ENCODE results near the gene DIPK2A. TPM values are rescaled to one million over a fixed set of nuclear protein-coding genes. Genes with fewer than 3 reads are reported as not detected.

The DIPK2A gene
- total and polyA plus RNA-seq, 7 donors, result 2.6 to 9.8 (median 4.5) TPM

GRCh38 chr3:143961342-143961741 lies 10.3 kb upstream of the DIPK2A start:
- no peaks in the 10 kb centered on the region for H3K4me1 ChIP-seq
- no peak overlapping the region for H3K27ac ChIP-seq
- intact Hi-C loops (cut with DNase I), result no loop called here
- ATAC-seq (no peak), DNase-seq (no peak)
- H3K9me3 ChIP-seq, result peaks cover 9% of the 10 kb centered on the region
- 96 to 100% (median 96%) methylated on average over 1 of the region's 1 CpG for WGBS, 3 donors
- no peaks in the 10 kb centered on the region for H3K27me3 ChIP-seq (ENCODE audit: insufficient read depth in 3 of 3, low read length in 2 of 3)
- H3K36me3 ChIP-seq (ENCODE audit: insufficient read depth in 1 of 2, low read depth in 1 of 2), result no peaks in the 10 kb centered on the region
- no peak for TF ChIP-seq CTCF (IDR thresholded peaks at IDR 0.05)
- H3K4me3 ChIP-seq, result no peak overlapping the region

GRCh38 chr3:143963946-143964345 lies 7.7 kb upstream of the DIPK2A start:
- WGBS, 3 donors, result 72 to 94% (median 93%) methylated on average over 6 of the region's 6 CpGs
- Histone ChIP-seq H3K36me3 (ENCODE audit: insufficient read depth in 1 of 2, low read depth in 1 of 2) (no peaks in the 10 kb centered on the region), H3K4me1 (no peaks in the 10 kb centered on the region), H3K4me3 (no peak overlapping the region), H3K27ac (no peak overlapping the region), H3K9me3 (peaks cover 6% of the 10 kb centered on the region), H3K27me3 (ENCODE audit: insufficient read depth in 3 of 3, low read length in 2 of 3) (no peaks in the 10 kb centered on the region)
- ATAC-seq, result no peak
- peak in 1 of 2 donors; percentile 14 for DNase-seq
- intact Hi-C loops (cut with DNase I), result no loop called here
- no peak for TF ChIP-seq CTCF (IDR thresholded peaks at IDR 0.05)

- intact Hi-C loops (cut with DNase I), result loop anchor here in 1 of 2 donors (5.0 kb wide), 1 partner anchor 801 kb away; no protein-coding TSS in a partner anchor
- Histone ChIP-seq H3K9me3 (no peaks in the 10 kb centered on the region), H3K27ac (peak overlapping the region; percentile 92), H3K4me3 (peak overlapping the region; percentile 77), H3K27me3 (ENCODE audit: insufficient read depth in 3 of 3, low read length in 2 of 3) (no peaks in the 10 kb centered on the region), H3K36me3 (ENCODE audit: insufficient read depth in 1 of 2, low read depth in 1 of 2) (no peaks in the 10 kb centered on the region), H3K4me1 (peaks cover 21% of the 10 kb centered on the region)
- TF ChIP-seq CTCF (IDR thresholded peaks at IDR 0.05), result no peak
- ATAC-seq, result peak; percentile 7 to 32 (median 16)
- WGBS, 3 donors, result 0 to 1% (median 0%) methylated on average over 37 of the region's 37 CpGs
- DNase-seq, result peak; percentile 60 to 73
Observed at GRCh38 chr3:143970773-143971358, 757 bp upstream of the DIPK2A start.

- intact Hi-C loops (cut with DNase I), result loop anchor here in 1 of 2 donors (5.0 kb wide), 1 partner anchor 800 kb away; no protein-coding TSS in a partner anchor
- Histone ChIP-seq H3K27me3 (ENCODE audit: insufficient read depth in 3 of 3, low read length in 2 of 3) (no peaks in the 10 kb centered on the region), H3K36me3 (ENCODE audit: insufficient read depth in 1 of 2, low read depth in 1 of 2) (no peaks in the 10 kb centered on the region), H3K4me1 (peaks cover 30% of the 10 kb centered on the region), H3K4me3 (peak overlapping the region; percentile 77), H3K27ac (peak overlapping the region; percentile 92), H3K9me3 (no peaks in the 10 kb centered on the region)
- peak; percentile 14 to 37 (median 30) for ATAC-seq
- 0 to 1% (median 0%) methylated on average over 26 to 42 of the region's 42 CpGs for WGBS, 3 donors
- no peak for DNase-seq
- TF ChIP-seq CTCF (IDR thresholded peaks at IDR 0.05), result no peak
Observed at GRCh38 chr3:143972155-143972504, 507 bp downstream of the DIPK2A start.

Data from psoas muscle (tissue), 8 donors.